GM23248 (cell line): ENCODE data around the gene NFKBIE. TPM values are rescaled to one million over a fixed set of nuclear protein-coding genes. Genes with fewer than 3 reads are reported as not detected.

Experiments used
- DNase-seq: peaks from one replicate; pipeline ENCODE4 v3.0.0-alpha.2; 2015
- H2AFZ ChIP-seq: fragments of 200-600 bp; sonication (generic); 2 replicates; pipeline ENCODE4 v1.6.1; 2016; ENCODE audit warnings: antibody characterized with exemption
- H3F3A ChIP-seq: fragments of 200-600 bp; sonication (generic); 2 replicates; pipeline ENCODE4 v1.6.1; 2016; ENCODE audit warnings: mild to moderate bottlenecking, antibody characterized with exemption, mixed run types; ENCODE audit not compliant: insufficient read depth
- H3K27ac ChIP-seq: fragments of 200-600 bp; sonication (generic); 2 replicates; pipeline ENCODE4 v1.5.1; 2016; ENCODE audit warnings: mild to moderate bottlenecking
- H3K27me3 ChIP-seq: fragments of 200-600 bp; sonication (generic); replicated peaks from 2 replicates; pipeline ENCODE4 v1.6.1; 2016; ENCODE audit warnings: mild to moderate bottlenecking; ENCODE audit not compliant: insufficient read depth
- H3K36me3 ChIP-seq: fragments of 200-600 bp; sonication (generic); 2 replicates; pipeline ENCODE4 v1.6.1; 2016; ENCODE audit warnings: low read depth, mild to moderate bottlenecking
- H3K4me1 ChIP-seq: fragments of 200-600 bp; sonication (generic); 2 replicates; pipeline ENCODE4 v1.6.1; 2016; ENCODE audit warnings: mild to moderate bottlenecking; ENCODE audit not compliant: insufficient read depth
- H3K4me2 ChIP-seq: fragments of 200-600 bp; sonication (generic); one replicate; pipeline ENCODE4 v1.6.1; 2016; ENCODE audit warnings: mild to moderate bottlenecking; ENCODE audit not compliant: unreplicated experiment
- H3K4me3 ChIP-seq: fragments of 200-600 bp; sonication (generic); 2 replicates; pipeline ENCODE4 v1.5.1; 2016; ENCODE audit warnings: mild to moderate bottlenecking
- H3K79me2 ChIP-seq: fragments of 200-600 bp; sonication (generic); 2 replicates; pipeline ENCODE4 v1.6.1; 2016; ENCODE audit warnings: mild to moderate bottlenecking; ENCODE audit not compliant: insufficient read depth
- H3K9ac ChIP-seq: fragments of 200-600 bp; sonication (generic); 2 replicates; pipeline ENCODE4 v1.6.1; 2016; ENCODE audit warnings: mild to moderate bottlenecking
- H3K9me2 ChIP-seq: fragments of 200-600 bp; sonication (generic); 2 replicates; pipeline ENCODE4 v1.6.1; 2016; ENCODE audit warnings: mixed run types, mild to moderate bottlenecking, moderate library complexity; ENCODE audit not compliant: insufficient read depth
- H3K9me3 ChIP-seq: fragments of 200-600 bp; sonication (generic); one replicate; pipeline ENCODE4 v1.6.1; 2017; ENCODE audit warnings: low read depth
- H4K20me1 ChIP-seq: fragments of 200-600 bp; sonication (generic); 2 replicates; pipeline ENCODE4 v1.6.0; 2016; ENCODE audit not compliant: insufficient read depth
- EZH2 ChIP-seq: fragments of 200-600 bp; sonication (generic); IDR thresholded peaks from 2 replicates; pipeline ENCODE4 v1.6.1; 2018; ENCODE audit warnings: antibody characterized with exemption, mild to moderate bottlenecking; ENCODE audit not compliant: insufficient read depth, poor library complexity, severe bottlenecking
- EZH2phosphoT487 ChIP-seq: fragments of 200-600 bp; sonication (generic); IDR thresholded peaks from 2 replicates; pipeline ENCODE4 v1.6.1; 2018; ENCODE audit warnings: antibody characterized with exemption, moderate library complexity, mild to moderate bottlenecking, low read depth; ENCODE audit not compliant: insufficient read depth
- WGBS, 2 experiments: methylation state at CpG; one replicate each; pipeline ENCODE4 v1.1.6; 2015 to 2017; ENCODE audit warnings: low lambda C conversion rate in 2 of 2, low coverage in 1 of 2; ENCODE audit errors: missing lambda C conversion rate in 2 of 2; 5-methylcytosine and 5-hydroxymethylcytosine counted together
- in situ Hi-C: fragments of 300-500 bp; cut with MboI; formaldehyde crosslinking; loops from 2 replicates; pipeline ENCODE4 v1.15.0; 2020
- polyA plus RNA-seq: library from polyadenylated mRNA; unstranded; fragments of >200 nt; fragmentation: Nextera tagmentation; extraction: Ambion mirVana; gene quantifications from 2 replicates; pipeline ENCODE4 v1.2.1, GENCODE V29; 2016
- total RNA-seq: library from RNA; depleted of rRNA; stranded (reverse); fragments of >200 nt; shearing (Covaris generic); gene quantifications from 2 replicates; pipeline ENCODE4 v1.2.3, GENCODE V29; 2014

NFKBIE gene
- total and polyA plus RNA-seq, 2 experiments from 2014 or later: 4.5 to 6.3 TPM

DNA sequence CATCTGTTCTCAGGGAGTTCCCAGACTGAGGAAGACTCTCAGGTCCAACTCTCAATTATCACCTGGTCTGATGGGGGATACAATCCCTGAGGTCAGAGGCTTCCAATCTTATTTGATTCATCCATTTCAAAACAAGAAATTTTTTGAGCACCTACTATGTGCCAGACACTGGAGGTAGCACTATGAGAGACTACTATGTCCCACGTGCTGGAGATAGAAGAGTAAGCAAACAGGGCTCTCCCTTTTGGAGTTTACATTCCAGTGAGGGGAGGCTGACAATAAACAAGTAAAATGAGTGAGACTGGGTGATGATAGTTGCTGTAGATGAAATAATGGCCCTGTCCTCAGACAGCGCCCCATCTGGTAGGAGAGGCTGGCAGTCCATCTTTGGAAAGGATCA lies 21.4 kb upstream of the NFKBIE start:
- Histone ChIP-seq H3K79me2 (no peaks in the 10 kb centered on the region), H3K9me2 (no peaks in the 10 kb centered on the region), H3K9ac (no peak overlapping the region), H3K36me3 (no peaks in the 10 kb centered on the region), H4K20me1 (no peaks in the 10 kb centered on the region), H3K4me3 (no peak overlapping the region), H3K9me3 (no peaks in the 10 kb centered on the region), H3K4me2 (no peak overlapping the region), H3K27ac (no peak overlapping the region), H3K4me1 (no peaks in the 10 kb centered on the region), H3K27me3 (peaks cover 34% of the 10 kb centered on the region), H3F3A (no peaks in the 10 kb centered on the region), H2AFZ (no peak overlapping the region)
- WGBS, 2 experiments: 23 to 30% methylated on average over 2 of the region's 2 CpGs
- in situ Hi-C loops: no loop called here
- TF ChIP-seq EZH2: no peak
- TF ChIP-seq EZH2phosphoT487: no peak
- no peak for DNase-seq

DNA sequence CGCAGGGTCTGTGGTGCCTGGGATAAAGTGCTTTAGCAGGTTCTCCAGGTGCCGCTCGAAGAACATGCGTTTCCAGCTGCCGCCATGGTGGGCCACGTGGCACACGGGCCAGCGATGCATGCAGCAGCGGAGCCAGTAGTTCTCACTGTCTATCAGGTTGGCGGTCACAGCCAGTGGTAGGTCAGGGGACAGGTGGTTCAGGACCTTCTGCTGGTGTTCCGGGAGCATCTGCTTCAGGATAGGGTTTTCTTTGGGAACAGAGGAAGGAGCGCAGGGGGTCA lies 20.9 kb upstream of the NFKBIE start:
- in situ Hi-C loops: no loop called here
- no peak overlapping the region for H3K27ac ChIP-seq
- no peaks in the 10 kb centered on the region for H3K79me2 ChIP-seq
- no peaks in the 10 kb centered on the region for H3K9me3 ChIP-seq
- no peak for DNase-seq
- no peaks in the 10 kb centered on the region for H3K36me3 ChIP-seq
- H3K27me3 ChIP-seq: peaks cover 30% of the 10 kb centered on the region
- no peaks in the 10 kb centered on the region for H3F3A ChIP-seq
- no peak overlapping the region for H3K9ac ChIP-seq
- H3K4me3 ChIP-seq: no peak overlapping the region
- H3K4me2 ChIP-seq: no peak overlapping the region
- H3K4me1 ChIP-seq: no peaks in the 10 kb centered on the region
- TF ChIP-seq EZH2: no peak
- no peak overlapping the region for H2AFZ ChIP-seq
- WGBS, 2 experiments: 72 to 80% methylated on average over 9 to 12 of the region's 12 CpGs
- H4K20me1 ChIP-seq: no peaks in the 10 kb centered on the region
- no peaks in the 10 kb centered on the region for H3K9me2 ChIP-seq

DNA sequence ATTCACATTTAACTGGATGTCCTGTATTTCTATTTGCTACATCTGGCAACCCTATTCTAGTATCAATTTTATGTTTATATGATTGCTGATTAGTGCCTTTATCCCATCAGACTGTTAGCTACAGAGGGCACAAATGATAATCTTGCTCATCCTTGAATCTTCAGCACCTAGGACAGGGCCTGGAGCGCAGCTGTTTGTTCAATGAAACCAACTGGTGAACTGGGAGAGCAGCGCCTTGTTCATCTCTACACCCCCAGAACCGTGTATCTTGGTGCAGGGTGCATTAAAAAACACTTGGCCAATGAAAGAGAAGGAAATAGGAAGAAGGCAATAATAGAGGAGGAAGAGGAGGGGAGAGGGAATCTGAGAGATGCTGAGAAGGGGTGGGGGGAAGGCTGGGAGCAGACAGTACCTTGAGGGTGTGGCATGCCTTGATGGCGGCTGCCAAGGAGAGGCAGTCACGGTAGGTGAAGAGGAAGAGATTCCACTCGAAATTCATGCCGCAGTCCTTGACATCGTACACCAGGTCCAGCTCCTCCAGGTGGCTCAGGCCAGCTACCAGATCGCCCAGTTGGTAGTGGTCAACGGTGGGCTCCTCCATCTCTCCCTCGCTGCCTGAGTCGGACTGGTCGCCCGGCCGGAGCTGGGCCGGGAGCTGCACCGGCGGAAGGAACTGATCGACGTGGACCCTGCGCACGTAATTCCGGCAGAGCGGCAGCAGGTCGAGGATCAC lies 20.4 kb upstream of the NFKBIE start:
- in situ Hi-C loops: no loop called here
- Histone ChIP-seq H3K4me2 (no peak overlapping the region), H4K20me1 (no peaks in the 10 kb centered on the region), H3K27me3 (peaks cover 27% of the 10 kb centered on the region), H2AFZ (no peak overlapping the region), H3K9me2 (no peaks in the 10 kb centered on the region), H3K4me3 (no peak overlapping the region), H3K36me3 (no peaks in the 10 kb centered on the region), H3K4me1 (no peaks in the 10 kb centered on the region), H3K27ac (no peak overlapping the region), H3F3A (no peaks in the 10 kb centered on the region), H3K9ac (no peak overlapping the region), H3K79me2 (no peaks in the 10 kb centered on the region), H3K9me3 (no peaks in the 10 kb centered on the region)
- WGBS, 2 experiments: 75 to 76% methylated on average over 23 to 25 of the region's 25 CpGs
- DNase-seq: peak; percentile 38
- TF ChIP-seq EZH2 (no peak), EZH2phosphoT487 (no peak)

DNA sequence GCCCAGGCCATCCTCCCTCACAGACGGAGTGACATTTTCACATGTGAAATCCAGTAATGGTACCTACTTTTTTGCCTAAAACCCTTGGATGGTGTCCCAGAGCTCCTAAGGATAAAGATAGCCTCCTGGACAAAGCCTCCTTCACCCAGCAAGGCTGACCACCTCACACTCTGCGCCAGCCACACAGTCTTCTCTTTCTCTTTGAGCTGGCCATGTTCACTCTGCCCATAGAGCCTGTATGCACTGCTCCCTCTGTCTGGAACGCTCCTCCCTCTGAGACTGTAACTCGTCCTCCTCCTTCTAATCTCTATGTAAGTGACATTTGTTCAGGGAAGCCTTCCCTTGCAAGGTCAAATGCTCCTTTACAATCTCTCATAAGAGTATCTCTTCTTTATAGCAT lies 19.5 kb upstream of the NFKBIE start:
- no peak for DNase-seq
- no peaks in the 10 kb centered on the region for H3K79me2 ChIP-seq
- WGBS, 2 experiments: 23 to 26% methylated on average over 4 of the region's 4 CpGs
- no peak overlapping the region for H3K9ac ChIP-seq
- H3K27me3 ChIP-seq: peaks cover 22% of the 10 kb centered on the region
- H3F3A ChIP-seq: no peaks in the 10 kb centered on the region
- no peak overlapping the region for H3K27ac ChIP-seq
- no peak overlapping the region for H2AFZ ChIP-seq
- H3K9me3 ChIP-seq: no peaks in the 10 kb centered on the region
- H3K36me3 ChIP-seq: no peaks in the 10 kb centered on the region
- TF ChIP-seq EZH2 (no peak), EZH2phosphoT487 (no peak)
- H3K4me1 ChIP-seq: no peaks in the 10 kb centered on the region
- H3K4me3 ChIP-seq: no peak overlapping the region
- no peaks in the 10 kb centered on the region for H4K20me1 ChIP-seq
- no peaks in the 10 kb centered on the region for H3K9me2 ChIP-seq
- in situ Hi-C loops: no loop called here
- H3K4me2 ChIP-seq: no peak overlapping the region

DNA sequence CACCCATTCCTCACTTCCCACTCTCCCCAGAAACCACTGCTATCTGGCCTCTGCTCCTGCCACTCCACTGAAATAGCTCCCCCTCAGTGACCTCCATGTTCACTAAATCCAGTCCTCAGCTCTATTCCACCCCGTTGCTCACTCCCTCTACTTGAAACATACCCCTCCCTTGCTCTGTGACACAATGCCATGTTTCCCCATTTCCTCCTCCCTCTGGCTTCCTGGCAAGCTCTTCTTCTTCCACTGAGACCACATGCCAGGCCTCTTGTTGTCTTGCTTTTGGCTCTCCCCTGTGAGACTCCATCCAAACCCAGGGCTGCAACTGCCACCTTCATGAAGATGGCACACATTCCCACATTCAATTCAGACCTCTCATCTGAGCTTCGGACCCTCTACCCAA lies 18.8 kb upstream of the NFKBIE start:
- no peaks in the 10 kb centered on the region for H3K4me1 ChIP-seq
- in situ Hi-C loops: no loop called here
- 14 to 15% methylated on average over 2 of the region's 2 CpGs for WGBS, 2 experiments
- H2AFZ ChIP-seq: no peak overlapping the region
- TF ChIP-seq EZH2phosphoT487 (no peak), EZH2 (no peak)
- no peaks in the 10 kb centered on the region for H3F3A ChIP-seq
- no peaks in the 10 kb centered on the region for H3K36me3 ChIP-seq
- H3K9ac ChIP-seq: no peak overlapping the region
- no peak overlapping the region for H3K4me2 ChIP-seq
- H3K9me2 ChIP-seq: no peaks in the 10 kb centered on the region
- peaks cover 17% of the 10 kb centered on the region; the same call in 1 of the 2 replicates for H3K27me3 ChIP-seq
- no peak overlapping the region for H3K4me3 ChIP-seq
- H3K9me3 ChIP-seq: no peaks in the 10 kb centered on the region
- DNase-seq: no peak
- H3K79me2 ChIP-seq: no peaks in the 10 kb centered on the region
- H3K27ac ChIP-seq: no peak overlapping the region
- no peaks in the 10 kb centered on the region for H4K20me1 ChIP-seq
